Measurements from ENCODE around the gene GPD1.
"Not testable (repeated sequence)": the region's sequence is repeated elsewhere in the genome, so short reads cannot be mapped to it uniquely, and the experiment has no call there.

Gene GPD1

DNA sequence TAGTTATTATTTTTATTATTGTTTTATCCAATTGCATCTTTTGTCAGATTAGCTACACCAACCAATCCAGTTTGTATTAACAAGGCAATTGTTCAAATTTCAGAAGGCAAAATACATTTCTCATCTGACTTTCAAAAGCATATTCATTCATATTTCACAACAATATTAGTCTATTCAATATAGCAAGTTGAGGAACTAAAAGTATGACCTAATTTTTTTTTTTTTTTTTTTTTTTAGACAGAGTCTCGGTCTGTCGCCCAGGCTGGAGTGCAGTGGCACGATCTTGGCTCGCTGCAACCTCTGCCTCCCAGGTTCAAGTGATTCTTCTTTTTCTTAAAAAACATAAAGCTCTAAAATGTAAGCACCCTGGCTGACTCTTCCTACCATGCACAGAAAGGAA is 25.5 kb downstream of the GPD1 start:
- H3K4me2 ChIP-seq (ENCODE audit: low read length): no peak overlapping the region
- TF ChIP-seq, protein P1, sequence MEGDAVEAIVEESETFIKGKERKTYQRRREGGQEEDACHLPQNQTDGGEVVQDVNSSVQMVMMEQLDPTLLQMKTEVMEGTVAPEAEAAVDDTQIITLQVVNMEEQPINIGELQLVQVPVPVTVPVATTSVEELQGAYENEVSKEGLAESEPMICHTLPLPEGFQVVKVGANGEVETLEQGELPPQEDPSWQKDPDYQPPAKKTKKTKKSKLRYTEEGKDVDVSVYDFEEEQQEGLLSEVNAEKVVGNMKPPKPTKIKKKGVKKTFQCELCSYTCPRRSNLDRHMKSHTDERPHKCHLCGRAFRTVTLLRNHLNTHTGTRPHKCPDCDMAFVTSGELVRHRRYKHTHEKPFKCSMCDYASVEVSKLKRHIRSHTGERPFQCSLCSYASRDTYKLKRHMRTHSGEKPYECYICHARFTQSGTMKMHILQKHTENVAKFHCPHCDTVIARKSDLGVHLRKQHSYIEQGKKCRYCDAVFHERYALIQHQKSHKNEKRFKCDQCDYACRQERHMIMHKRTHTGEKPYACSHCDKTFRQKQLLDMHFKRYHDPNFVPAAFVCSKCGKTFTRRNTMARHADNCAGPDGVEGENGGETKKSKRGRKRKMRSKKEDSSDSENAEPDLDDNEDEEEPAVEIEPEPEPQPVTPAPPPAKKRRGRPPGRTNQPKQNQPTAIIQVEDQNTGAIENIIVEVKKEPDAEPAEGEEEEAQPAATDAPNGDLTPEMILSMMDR (IDR thresholded peaks at IDR 0.05): no peak
- no peak overlapping the region for H3K9ac ChIP-seq
- H3K4me1 ChIP-seq: no peaks in the 10 kb centered on the region
- H3K9me3 ChIP-seq (ENCODE audit: control insufficient read depth, low read length): no peaks in the 10 kb centered on the region
- no peak overlapping the region for H3K27ac ChIP-seq
- no peak overlapping the region for H3K4me3 ChIP-seq (ENCODE audit: low read depth, low read length)
- H3K79me2 ChIP-seq: peaks cover 32% of the 10 kb centered on the region
- H3K36me3 ChIP-seq (ENCODE audit: control insufficient read depth, insufficient read depth, low read length): no peaks in the 10 kb centered on the region
- no peak overlapping the region for H2AFZ ChIP-seq
- H3K27me3 ChIP-seq (ENCODE audit: control insufficient read depth, insufficient read depth, low read length): no peaks in the 10 kb centered on the region

DNA sequence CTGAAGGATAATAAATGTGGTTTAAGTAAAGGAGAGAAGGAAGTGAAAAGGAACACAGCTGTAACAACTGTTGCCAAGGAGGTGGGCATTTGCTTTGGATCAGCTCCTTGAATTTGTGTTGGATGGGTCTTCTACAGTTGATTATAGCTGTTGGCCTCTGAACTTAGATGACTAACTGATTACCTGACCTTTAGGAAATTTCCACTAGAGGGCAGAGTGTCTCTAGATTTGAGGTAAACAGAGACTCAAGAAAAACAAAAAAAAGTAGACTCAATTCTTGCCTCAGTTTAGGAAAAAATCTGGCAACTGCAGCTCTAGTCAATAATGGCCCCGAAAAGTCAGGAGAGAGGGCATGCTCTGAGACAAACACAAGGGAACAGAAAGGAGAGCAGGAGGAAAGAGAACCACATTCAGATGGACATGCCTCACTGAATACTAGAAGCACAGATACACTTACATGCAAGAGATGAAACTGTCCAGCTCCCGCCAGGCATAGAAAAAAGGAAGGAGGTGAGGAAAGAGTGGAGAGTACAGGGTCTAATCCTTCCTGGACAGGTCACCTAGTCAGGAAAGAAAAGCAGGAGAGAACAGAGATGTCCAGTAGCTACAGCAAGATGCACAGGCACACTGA is 28.8 kb downstream of the GPD1 start:
- Histone ChIP-seq H3K9ac (no peak overlapping the region), H3K4me2 (ENCODE audit: low read length) (no peak overlapping the region), H3K9me3 (ENCODE audit: control insufficient read depth, low read length) (no peaks in the 10 kb centered on the region), H3K27me3 (ENCODE audit: control insufficient read depth, insufficient read depth, low read length) (no peaks in the 10 kb centered on the region), H3K4me3 (ENCODE audit: low read depth, low read length) (no peak overlapping the region), H2AFZ (no peak overlapping the region), H3K27ac (no peak overlapping the region), H3K4me1 (no peaks in the 10 kb centered on the region), H3K79me2 (peaks cover 14% of the 10 kb centered on the region), H3K36me3 (ENCODE audit: control insufficient read depth, insufficient read depth, low read length) (no peaks in the 10 kb centered on the region)
- TF ChIP-seq, protein P1 (IDR thresholded peaks at IDR 0.05): peak; percentile 44

GRCh38 chr12:50142993-50143392 is 39.2 kb downstream of the GPD1 start:
- no peak overlapping the region for H2AFZ ChIP-seq
- no peak overlapping the region for H3K9ac ChIP-seq
- no peak overlapping the region for H3K4me3 ChIP-seq (ENCODE audit: low read depth, low read length)
- no peaks in the 10 kb centered on the region for H3K27me3 ChIP-seq (ENCODE audit: control insufficient read depth, insufficient read depth, low read length)
- no peaks in the 10 kb centered on the region for H3K36me3 ChIP-seq (ENCODE audit: control insufficient read depth, insufficient read depth, low read length)
- no peak overlapping the region for H3K4me2 ChIP-seq (ENCODE audit: low read length)
- TF ChIP-seq, protein P1 (IDR thresholded peaks at IDR 0.05): no peak
- H3K27ac ChIP-seq: no peak overlapping the region
- H3K4me1 ChIP-seq: no peaks in the 10 kb centered on the region
- peaks cover 58% of the 10 kb centered on the region for H3K79me2 ChIP-seq
- H3K9me3 ChIP-seq (ENCODE audit: control insufficient read depth, low read length): no peaks in the 10 kb centered on the region

DNA sequence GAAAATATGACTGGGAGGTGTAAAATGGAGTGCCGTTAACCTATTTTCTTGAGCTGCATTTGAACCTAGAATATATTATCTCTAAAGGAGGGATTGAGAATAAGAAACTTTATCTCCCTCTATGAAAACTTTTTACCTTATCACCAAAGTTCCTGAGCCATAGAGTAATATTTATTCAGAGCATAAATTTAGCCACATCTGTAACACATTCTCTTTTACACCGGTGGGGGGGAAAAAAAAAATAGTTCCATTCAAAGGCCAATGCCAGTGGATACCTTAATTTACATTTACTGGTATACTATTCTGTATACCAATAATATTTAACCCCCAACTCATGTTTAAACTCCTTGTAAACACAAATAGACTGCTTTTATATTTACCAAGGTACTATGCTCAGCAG is 41.6 kb downstream of the GPD1 start:
- TF ChIP-seq, protein P1 (IDR thresholded peaks at IDR 0.05): no peak
- no peak overlapping the region for H3K27ac ChIP-seq

GRCh38 chr12:50147281-50147680 is 43.5 kb downstream of the GPD1 start:
- H3K27me3 ChIP-seq (ENCODE audit: control insufficient read depth, insufficient read depth, low read length): no peaks in the 10 kb centered on the region
- no peak overlapping the region for H3K4me3 ChIP-seq (ENCODE audit: low read depth, low read length)

More for the DNA sequence above, 41.6 kb downstream of the GPD1 start:
- Histone ChIP-seq H3K36me3 (ENCODE audit: control insufficient read depth, insufficient read depth, low read length) (no peaks in the 10 kb centered on the region), H3K79me2 (peaks cover 55% of the 10 kb centered on the region), H2AFZ (no peak overlapping the region), H3K9me3 (ENCODE audit: control insufficient read depth, low read length) (no peaks in the 10 kb centered on the region), H3K4me1 (no peaks in the 10 kb centered on the region), H3K4me3 (ENCODE audit: low read depth, low read length) (no peak overlapping the region), H3K27me3 (ENCODE audit: control insufficient read depth, insufficient read depth, low read length) (no peaks in the 10 kb centered on the region), H3K4me2 (ENCODE audit: low read length) (no peak overlapping the region), H3K9ac (no peak overlapping the region)

GRCh38 chr12:50148011-50148410 is 44.2 kb downstream of the GPD1 start:
- H3K9ac ChIP-seq, H3K4me1 ChIP-seq: not testable (repeated sequence)

More at GRCh38 chr12:50147281-50147680, 43.5 kb downstream of the GPD1 start:
- Histone ChIP-seq H2AFZ (no peak overlapping the region), H3K36me3 (ENCODE audit: control insufficient read depth, insufficient read depth, low read length) (no peaks in the 10 kb centered on the region), H3K27ac (no peak overlapping the region), H3K9me3 (ENCODE audit: control insufficient read depth, low read length) (no peaks in the 10 kb centered on the region), H3K79me2 (peaks cover 46% of the 10 kb centered on the region), H3K9ac (no peak overlapping the region), H3K4me2 (ENCODE audit: low read length) (no peak overlapping the region), H3K4me1 (no peaks in the 10 kb centered on the region)
- TF ChIP-seq, protein P1 (IDR thresholded peaks at IDR 0.05): no peak

More at GRCh38 chr12:50148011-50148410, 44.2 kb downstream of the GPD1 start:
- not testable (repeated sequence) for H3K4me2 ChIP-seq (ENCODE audit: low read length); H2AFZ ChIP-seq; H3K9me3 ChIP-seq (ENCODE audit: control insufficient read depth, low read length); H3K27ac ChIP-seq; H3K27me3 ChIP-seq (ENCODE audit: control insufficient read depth, insufficient read depth, low read length); H3K36me3 ChIP-seq (ENCODE audit: control insufficient read depth, insufficient read depth, low read length); H3K4me3 ChIP-seq (ENCODE audit: low read depth, low read length)
- peaks cover 42% of the 10 kb centered on the region for H3K79me2 ChIP-seq

Data from parathyroid adenoma (tissue), 2 donors.